Esophagus muscularis mucosa (tissue), 4 donors: Measurements from ENCODE around the gene TRAPPC3L. TPM values are rescaled to one million over a fixed set of nuclear protein-coding genes. Genes with fewer than 3 reads are reported as not detected.

Source experiments
- DNase-seq: peaks from one replicate; pipeline ENCODE4 v3.0.0-alpha.2; 2017; ENCODE audit errors: extremely low spot score
- H3K27ac ChIP-seq, 4 donors: fragments of 200-600 bp; sonication (generic); replicated peaks in 1 of 4; 1 replicate in 3 of 4; 2 replicates in 1 of 4; pipeline ENCODE4 v1.5.1; 2016 to 2019; ENCODE audit warnings: mild to moderate bottlenecking in 1 of 4
- H3K27me3 ChIP-seq, 4 donors: fragments of 200-600 bp; sonication (generic); one replicate each; pipeline versions ENCODE4 v1.5.1 to v1.6.0; 2016 to 2019
- H3K36me3 ChIP-seq, 4 donors: fragments of 200-600 bp; sonication (generic); one replicate each; pipeline ENCODE4 v1.5.1; 2016 to 2019
- H3K4me1 ChIP-seq, 4 donors: fragments of 200-600 bp; sonication (generic); one replicate each; pipeline ENCODE4 v1.5.1; 2016 to 2019
- H3K4me3 ChIP-seq, 4 donors: fragments of 200-600 bp; sonication (generic); 1 replicate in 2 of 4; 2 replicates in 2 of 4; pipeline ENCODE4 v1.5.1; 2016 to 2019; ENCODE audit warnings: mild to moderate bottlenecking in 4 of 4, moderate library complexity in 1 of 4
- H3K9me3 ChIP-seq, 4 donors: fragments of 200-600 bp; sonication (generic); 1 replicate in 3 of 4; 2 replicates in 1 of 4; pipeline ENCODE4 v1.5.1; 2016 to 2019
- CTCF ChIP-seq, 3 experiments: fragments of 200-600 bp in 2 of 3; fragments of 450-650 bp in 1 of 3; sonication (generic) in 2 of 3; IDR thresholded peaks; one replicate each; pipeline ENCODE4 v1.5.1; 2017 to 2019; ENCODE audit warnings: antibody characterized with exemption in 3 of 3, mild to moderate bottlenecking in 2 of 3, moderate library complexity in 1 of 3
- EP300 ChIP-seq: sonication (generic); formaldehyde crosslinking; IDR thresholded peaks from one replicate; pipeline ENCODE4 v1.6.1; 2017; ENCODE audit warnings: antibody characterized with exemption
- POLR2A ChIP-seq: fragments of 450-650 bp; IDR thresholded peaks from one replicate; pipeline ENCODE4 v1.6.1; 2017; ENCODE audit warnings: antibody characterized with exemption, moderate library complexity, mild to moderate bottlenecking, low read depth
- POLR2AphosphoS5 ChIP-seq, 2 donors: sonication (generic); formaldehyde crosslinking; IDR thresholded peaks; one replicate each; pipeline ENCODE4 v1.6.1; 2017; ENCODE audit warnings: antibody characterized with exemption in 2 of 2
- WGBS: methylation state at CpG from one replicate; pipeline ENCODE4 v1.1.5; 2018; 5-methylcytosine and 5-hydroxymethylcytosine counted together
- intact Hi-C: fragments of 100-400 bp; cut with DNase I; formaldehyde crosslinking; loops from one replicate; pipeline ENCODE4 v1.15.1; 2023
- total RNA-seq, 4 donors: library from RNA; depleted of rRNA; stranded (reverse); fragments of >200 nt; gene quantifications; one replicate each; pipeline versions ENCODE4 v1.1.0 to v1.2.1, GENCODE V29; 2016

TRAPPC3L gene
- total RNA-seq, 4 donors from 2014 or later: 0.42 TPM; not detected in 3

GRCh38 chr6:116450185-116450710 is 95.2 kb downstream of the TRAPPC3L start:
- intact Hi-C loops: no loop called here
- Histone ChIP-seq H3K27me3 (no peaks in the 10 kb centered on the region), H3K4me3 (no peak overlapping the region), H3K4me1 (peaks cover 0 to 12% (median 8%) of the 10 kb centered on the region in 4 donors), H3K27ac (no peak overlapping the region), H3K36me3 (no peaks in the 10 kb centered on the region), H3K9me3 (no peaks in the 10 kb centered on the region)
- WGBS: 90% methylated on average over 1 of the region's 1 CpG
- no peak for TF ChIP-seq EP300
- no peak for TF ChIP-seq CTCF (IDR thresholded peaks at IDR 0.05)
- TF ChIP-seq POLR2AphosphoS5 (IDR thresholded peaks at IDR 0.05): no peak
- no peak for TF ChIP-seq POLR2A
- no peak for DNase-seq

- TF ChIP-seq POLR2A (no peak), EP300 (no peak), CTCF (IDR thresholded peaks at IDR 0.05) (no peak), POLR2AphosphoS5 (IDR thresholded peaks at IDR 0.05) (no peak)
- Histone ChIP-seq H3K27me3 (no peaks in the 10 kb centered on the region), H3K27ac (no peak overlapping the region), H3K9me3 (no peaks in the 10 kb centered on the region), H3K4me1 (peaks cover 0 to 12% (median 8%) of the 10 kb centered on the region in 4 donors), H3K4me3 (no peak overlapping the region), H3K36me3 (no peaks in the 10 kb centered on the region)
- WGBS: 52% methylated on average over 1 of the region's 1 CpG
- DNase-seq: no peak
- intact Hi-C loops: no loop called here
Observed at GRCh38 chr6:116449565-116449964, 95.9 kb downstream of the TRAPPC3L start.

GRCh38 chr6:116447496-116448011 is 97.9 kb downstream of the TRAPPC3L start:
- Histone ChIP-seq H3K27me3 (no peaks in the 10 kb centered on the region), H3K4me1 (peaks cover 0 to 12% (median 8%) of the 10 kb centered on the region in 4 donors), H3K4me3 (no peak overlapping the region), H3K36me3 (no peaks in the 10 kb centered on the region), H3K27ac (peak overlapping the region in 1 of 4 donors; percentile 12), H3K9me3 (no peaks in the 10 kb centered on the region)
- peak in 1 of 2 donors; percentile 18 for TF ChIP-seq POLR2AphosphoS5 (IDR thresholded peaks at IDR 0.05)
- TF ChIP-seq EP300: no peak
- no peak for DNase-seq
- WGBS: 8% methylated on average over 2 of the region's 2 CpGs
- intact Hi-C loops: no loop called here

GRCh38 chr6:116447052-116447451 is 98.4 kb downstream of the TRAPPC3L start:
- intact Hi-C loops: no loop called here
- 51% methylated on average over 3 of the region's 3 CpGs for WGBS
- TF ChIP-seq POLR2A (no peak), POLR2AphosphoS5 (IDR thresholded peaks at IDR 0.05) (no peak), CTCF (IDR thresholded peaks at IDR 0.05) (no peak), EP300 (no peak)
- Histone ChIP-seq H3K4me3 (no peak overlapping the region), H3K4me1 (peaks cover 0 to 12% (median 8%) of the 10 kb centered on the region in 4 donors), H3K27me3 (no peaks in the 10 kb centered on the region), H3K27ac (no peak overlapping the region), H3K36me3 (no peaks in the 10 kb centered on the region), H3K9me3 (no peaks in the 10 kb centered on the region)
- no peak for DNase-seq

GRCh38 chr6:116446399-116446798 is 99.1 kb downstream of the TRAPPC3L start:
- no peaks in the 10 kb centered on the region for H3K36me3 ChIP-seq
- DNase-seq: no peak
- H3K9me3 ChIP-seq: no peaks in the 10 kb centered on the region
- H3K27ac ChIP-seq: no peak overlapping the region
- peaks cover 0 to 12% (median 8%) of the 10 kb centered on the region in 4 donors for H3K4me1 ChIP-seq
- intact Hi-C loops: no loop called here
- 79% methylated on average over 1 of the region's 1 CpG for WGBS
- no peaks in the 10 kb centered on the region for H3K27me3 ChIP-seq
- TF ChIP-seq CTCF (IDR thresholded peaks at IDR 0.05) (no peak), EP300 (no peak), POLR2AphosphoS5 (IDR thresholded peaks at IDR 0.05) (no peak), POLR2A (no peak)
- H3K4me3 ChIP-seq: no peak overlapping the region
